HepG2 (cell line): ENCODE measurements around the gene DRAP1. TPM values are rescaled to one million over a fixed set of nuclear protein-coding genes. Genes with fewer than 3 reads are reported as not detected.

ENCODE experiments used
- HDAC2 ChIP-seq: sonication (generic); formaldehyde crosslinking; IDR thresholded peaks from 2 replicates; pipeline ENCODE4 v1.4.0; 2020; ENCODE audit warnings: missing genetic modification reagents
- MAFG ChIP-seq: sonication (generic); formaldehyde crosslinking; IDR thresholded peaks from 2 replicates; pipeline ENCODE4 v1.5.1; 2020; ENCODE audit warnings: mild to moderate bottlenecking, missing genetic modification reagents
- MTA1 ChIP-seq: sonication (generic); formaldehyde crosslinking; IDR thresholded peaks from 2 replicates; pipeline ENCODE4 v1.4.0; 2020; ENCODE audit warnings: missing genetic modification reagents, mild to moderate bottlenecking, borderline replicate concordance
- NCOA2 ChIP-seq: sonication (generic); formaldehyde crosslinking; IDR thresholded peaks from 2 replicates; pipeline ENCODE4 v1.8.0; 2022; ENCODE audit warnings: inconsistent platforms
- SOX13 ChIP-seq, 3 experiments: fragments of 450-650 bp in 1 of 3; sonication (generic) in 1 of 3; formaldehyde crosslinking in 1 of 3; IDR thresholded peaks in 2 of 3; conservative IDR thresholded peaks in 1 of 3; 2 replicates each; pipeline versions ENCODE4 v1.5.0 to v1.6.1; 2016 to 2020; ENCODE audit warnings: antibody characterized with exemption in 1 of 3, mild to moderate bottlenecking in 1 of 3, missing compliant biosample characterization in 1 of 3, missing genetic modification reagents in 1 of 3, moderate library complexity in 1 of 3
- SP140L ChIP-seq: sonication (generic); formaldehyde crosslinking; IDR thresholded peaks from 2 replicates; pipeline ENCODE4 v1.4.0; 2020; ENCODE audit warnings: missing genetic modification reagents, borderline replicate concordance
- YY1 ChIP-seq: IDR thresholded peaks from 2 replicates; pipeline ENCODE4 v1.6.1; 2011; ENCODE audit warnings: low read length, low read depth, moderate library complexity, mild to moderate bottlenecking; ENCODE audit not compliant: insufficient read depth, insufficient replicate concordance
- ZFP62 ChIP-seq: sonication (generic); formaldehyde crosslinking; IDR thresholded peaks from 2 replicates; pipeline ENCODE4 v1.4.0; 2020; ENCODE audit warnings: missing genetic modification reagents
- polyA plus RNA-seq, 8 experiments: library from polyadenylated mRNA; depleted of rRNA in 3 of 8; stranded (reverse) in 7 of 8; unstranded in 1 of 8; fragments of >200 nt; fragmentation: Illumina TruSeq in 4 of 8; extraction: Trizol in 4 of 8; gene quantifications; 2 replicates each; pipeline versions ENCODE4 v1.2.1 to v1.2.3, GENCODE V29; 2011 to 2016; ENCODE audit warnings: low read depth in 4 of 8, missing spikeins in 1 of 8, mixed read lengths in 1 of 8; ENCODE audit not compliant: insufficient read depth in 1 of 8
- total RNA-seq, 5 experiments: library from RNA; depleted of rRNA; stranded (reverse); fragments of >200 nt; fragmentation: Illumina TruSeq; extraction: Trizol; gene quantifications; 2 replicates each; pipeline ENCODE4 v1.2.3, GENCODE V29; 2016; ENCODE audit warnings: low read depth in 1 of 5
- TF ChIP-seq, protein P1 (sequence below): sonication (generic); formaldehyde crosslinking; IDR thresholded peaks from 2 replicates; pipeline ENCODE4 v1.4.0; 2020; ENCODE audit warnings: missing genetic modification reagents
- TF ChIP-seq, protein P2 (sequence below): sonication (generic); formaldehyde crosslinking; IDR thresholded peaks from 2 replicates; pipeline ENCODE4 v1.8.1; 2023; ENCODE audit warnings: mild to moderate bottlenecking, missing genetic modification reagents
- TF ChIP-seq, protein P3 (sequence below): sonication (generic); formaldehyde crosslinking; IDR thresholded peaks from 2 replicates; pipeline ENCODE4 v1.5.0; 2020; ENCODE audit warnings: mild to moderate bottlenecking, missing genetic modification reagents
- TF ChIP-seq, protein P4 (sequence below): sonication (generic); formaldehyde crosslinking; IDR thresholded peaks from 2 replicates; pipeline ENCODE4 v1.4.0; 2020; ENCODE audit warnings: mild to moderate bottlenecking, missing genetic modification reagents
- TF ChIP-seq, protein P5 (sequence below): sonication (generic); formaldehyde crosslinking; IDR thresholded peaks from 2 replicates; pipeline ENCODE4 v1.8.0; 2022; ENCODE audit warnings: mild to moderate bottlenecking, missing genetic modification reagents, moderate library complexity
- TF ChIP-seq, protein P6 (sequence below): sonication (generic); formaldehyde crosslinking; IDR thresholded peaks from 2 replicates; pipeline ENCODE4 v1.9.0; 2021; ENCODE audit warnings: missing genetic modification reagents, borderline replicate concordance

The DRAP1 gene
- total and polyA plus RNA-seq, 2 of the 13 experiments (the other 11 are each of a cell fraction or from before 2014, with no cell fraction given) = 46.8 to 52.3 TPM

DNA sequence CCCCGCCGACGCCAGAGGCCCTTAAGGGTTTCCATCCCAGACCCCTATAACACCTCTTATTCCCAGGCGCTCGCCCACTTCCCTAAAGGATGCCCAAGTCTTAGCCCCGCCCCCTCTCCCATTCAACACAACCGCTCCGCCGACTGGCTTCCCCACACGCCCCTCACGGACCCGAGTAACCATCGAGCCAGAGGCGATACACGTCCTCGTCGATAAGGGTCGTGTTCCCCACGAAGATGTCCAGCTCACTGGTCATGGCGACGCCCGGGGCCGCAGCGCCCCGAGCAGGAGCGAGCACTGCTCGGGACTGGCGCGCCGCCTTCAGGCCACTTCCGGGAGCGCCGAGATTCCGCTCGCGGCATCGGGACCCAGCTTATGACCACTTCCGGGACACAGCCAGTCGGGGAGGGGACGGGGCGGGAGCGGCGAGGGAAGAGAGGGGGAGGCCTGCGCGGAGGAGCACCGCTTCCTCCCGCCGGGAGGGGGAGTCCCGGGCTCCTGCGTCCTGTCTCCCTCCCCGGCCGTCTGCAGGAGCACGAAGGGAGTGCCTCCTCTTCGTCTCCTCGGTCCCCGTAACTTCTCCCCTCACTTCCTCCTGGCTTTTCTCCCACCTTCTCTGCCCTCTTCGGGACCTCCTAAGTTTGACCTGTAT is 30.9 kb upstream of the DRAP1 start, which contains the start of gene FIBP (continued):
- TF ChIP-seq, protein P1, sequence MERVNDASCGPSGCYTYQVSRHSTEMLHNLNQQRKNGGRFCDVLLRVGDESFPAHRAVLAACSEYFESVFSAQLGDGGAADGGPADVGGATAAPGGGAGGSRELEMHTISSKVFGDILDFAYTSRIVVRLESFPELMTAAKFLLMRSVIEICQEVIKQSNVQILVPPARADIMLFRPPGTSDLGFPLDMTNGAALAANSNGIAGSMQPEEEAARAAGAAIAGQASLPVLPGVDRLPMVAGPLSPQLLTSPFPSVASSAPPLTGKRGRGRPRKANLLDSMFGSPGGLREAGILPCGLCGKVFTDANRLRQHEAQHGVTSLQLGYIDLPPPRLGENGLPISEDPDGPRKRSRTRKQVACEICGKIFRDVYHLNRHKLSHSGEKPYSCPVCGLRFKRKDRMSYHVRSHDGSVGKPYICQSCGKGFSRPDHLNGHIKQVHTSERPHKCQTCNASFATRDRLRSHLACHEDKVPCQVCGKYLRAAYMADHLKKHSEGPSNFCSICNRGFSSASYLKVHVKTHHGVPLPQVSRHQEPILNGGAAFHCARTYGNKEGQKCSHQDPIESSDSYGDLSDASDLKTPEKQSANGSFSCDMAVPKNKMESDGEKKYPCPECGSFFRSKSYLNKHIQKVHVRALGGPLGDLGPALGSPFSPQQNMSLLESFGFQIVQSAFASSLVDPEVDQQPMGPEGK (CRISPR knock-in tag) = peak; percentile 72
- TF ChIP-seq MAFG (CRISPR knock-in tag) (no peak), NCOA2 (CRISPR knock-in tag) (0 out of 2 replicates have a peak, but pooled peaks have one; percentile 8), SOX13 (IDR thresholded peaks at IDR 0.05) (no peak; the same call in 1 of the 2 replicates), SOX13 (CRISPR knock-in tag; conservative IDR thresholded peaks at IDR 0.05 in 1 of 2, IDR thresholded peaks at IDR 0.05 in 1 of 2) (no peak; a peak in 2 of 4 replicates), SP140L (CRISPR knock-in tag) (no peak), HDAC2 (CRISPR knock-in tag) (peak; percentile 62; the same call in 1 of the 2 replicates), YY1 (peak; percentile 89), MTA1 (CRISPR knock-in tag) (no peak), ZFP62 (CRISPR knock-in tag) (0 out of 2 replicates have a peak, but pooled peaks have one; percentile 37)
- TF ChIP-seq, protein P2, sequence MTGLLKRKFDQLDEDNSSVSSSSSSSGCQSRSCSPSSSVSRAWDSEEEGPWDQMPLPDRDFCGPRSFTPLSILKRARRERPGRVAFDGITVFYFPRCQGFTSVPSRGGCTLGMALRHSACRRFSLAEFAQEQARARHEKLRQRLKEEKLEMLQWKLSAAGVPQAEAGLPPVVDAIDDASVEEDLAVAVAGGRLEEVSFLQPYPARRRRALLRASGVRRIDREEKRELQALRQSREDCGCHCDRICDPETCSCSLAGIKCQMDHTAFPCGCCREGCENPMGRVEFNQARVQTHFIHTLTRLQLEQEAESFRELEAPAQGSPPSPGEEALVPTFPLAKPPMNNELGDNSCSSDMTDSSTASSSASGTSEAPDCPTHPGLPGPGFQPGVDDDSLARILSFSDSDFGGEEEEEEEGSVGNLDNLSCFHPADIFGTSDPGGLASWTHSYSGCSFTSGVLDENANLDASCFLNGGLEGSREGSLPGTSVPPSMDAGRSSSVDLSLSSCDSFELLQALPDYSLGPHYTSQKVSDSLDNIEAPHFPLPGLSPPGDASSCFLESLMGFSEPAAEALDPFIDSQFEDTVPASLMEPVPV = peak; percentile 59; the same call in 1 of the 2 replicates
- TF ChIP-seq, protein P3, sequence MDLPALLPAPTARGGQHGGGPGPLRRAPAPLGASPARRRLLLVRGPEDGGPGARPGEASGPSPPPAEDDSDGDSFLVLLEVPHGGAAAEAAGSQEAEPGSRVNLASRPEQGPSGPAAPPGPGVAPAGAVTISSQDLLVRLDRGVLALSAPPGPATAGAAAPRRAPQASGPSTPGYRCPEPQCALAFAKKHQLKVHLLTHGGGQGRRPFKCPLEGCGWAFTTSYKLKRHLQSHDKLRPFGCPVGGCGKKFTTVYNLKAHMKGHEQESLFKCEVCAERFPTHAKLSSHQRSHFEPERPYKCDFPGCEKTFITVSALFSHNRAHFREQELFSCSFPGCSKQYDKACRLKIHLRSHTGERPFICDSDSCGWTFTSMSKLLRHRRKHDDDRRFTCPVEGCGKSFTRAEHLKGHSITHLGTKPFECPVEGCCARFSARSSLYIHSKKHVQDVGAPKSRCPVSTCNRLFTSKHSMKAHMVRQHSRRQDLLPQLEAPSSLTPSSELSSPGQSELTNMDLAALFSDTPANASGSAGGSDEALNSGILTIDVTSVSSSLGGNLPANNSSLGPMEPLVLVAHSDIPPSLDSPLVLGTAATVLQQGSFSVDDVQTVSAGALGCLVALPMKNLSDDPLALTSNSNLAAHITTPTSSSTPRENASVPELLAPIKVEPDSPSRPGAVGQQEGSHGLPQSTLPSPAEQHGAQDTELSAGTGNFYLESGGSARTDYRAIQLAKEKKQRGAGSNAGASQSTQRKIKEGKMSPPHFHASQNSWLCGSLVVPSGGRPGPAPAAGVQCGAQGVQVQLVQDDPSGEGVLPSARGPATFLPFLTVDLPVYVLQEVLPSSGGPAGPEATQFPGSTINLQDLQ (CRISPR knock-in tag) = no peak
- TF ChIP-seq, protein P4, sequence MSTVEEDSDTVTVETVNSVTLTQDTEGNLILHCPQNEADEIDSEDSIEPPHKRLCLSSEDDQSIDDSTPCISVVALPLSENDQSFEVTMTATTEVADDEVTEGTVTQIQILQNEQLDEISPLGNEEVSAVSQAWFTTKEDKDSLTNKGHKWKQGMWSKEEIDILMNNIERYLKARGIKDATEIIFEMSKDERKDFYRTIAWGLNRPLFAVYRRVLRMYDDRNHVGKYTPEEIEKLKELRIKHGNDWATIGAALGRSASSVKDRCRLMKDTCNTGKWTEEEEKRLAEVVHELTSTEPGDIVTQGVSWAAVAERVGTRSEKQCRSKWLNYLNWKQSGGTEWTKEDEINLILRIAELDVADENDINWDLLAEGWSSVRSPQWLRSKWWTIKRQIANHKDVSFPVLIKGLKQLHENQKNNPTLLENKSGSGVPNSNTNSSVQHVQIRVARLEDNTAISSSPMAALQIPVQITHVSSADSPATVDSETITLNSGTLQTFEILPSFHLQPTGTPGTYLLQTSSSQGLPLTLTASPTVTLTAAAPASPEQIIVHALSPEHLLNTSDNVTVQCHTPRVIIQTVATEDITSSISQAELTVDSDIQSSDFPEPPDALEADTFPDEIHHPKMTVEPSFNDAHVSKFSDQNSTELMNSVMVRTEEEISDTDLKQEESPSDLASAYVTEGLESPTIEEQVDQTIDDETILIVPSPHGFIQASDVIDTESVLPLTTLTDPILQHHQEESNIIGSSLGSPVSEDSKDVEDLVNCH (CRISPR knock-in tag) = no peak
- TF ChIP-seq, protein P5, sequence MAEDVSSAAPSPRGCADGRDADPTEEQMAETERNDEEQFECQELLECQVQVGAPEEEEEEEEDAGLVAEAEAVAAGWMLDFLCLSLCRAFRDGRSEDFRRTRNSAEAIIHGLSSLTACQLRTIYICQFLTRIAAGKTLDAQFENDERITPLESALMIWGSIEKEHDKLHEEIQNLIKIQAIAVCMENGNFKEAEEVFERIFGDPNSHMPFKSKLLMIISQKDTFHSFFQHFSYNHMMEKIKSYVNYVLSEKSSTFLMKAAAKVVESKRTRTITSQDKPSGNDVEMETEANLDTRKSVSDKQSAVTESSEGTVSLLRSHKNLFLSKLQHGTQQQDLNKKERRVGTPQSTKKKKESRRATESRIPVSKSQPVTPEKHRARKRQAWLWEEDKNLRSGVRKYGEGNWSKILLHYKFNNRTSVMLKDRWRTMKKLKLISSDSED = no peak
- TF ChIP-seq, protein P6, sequence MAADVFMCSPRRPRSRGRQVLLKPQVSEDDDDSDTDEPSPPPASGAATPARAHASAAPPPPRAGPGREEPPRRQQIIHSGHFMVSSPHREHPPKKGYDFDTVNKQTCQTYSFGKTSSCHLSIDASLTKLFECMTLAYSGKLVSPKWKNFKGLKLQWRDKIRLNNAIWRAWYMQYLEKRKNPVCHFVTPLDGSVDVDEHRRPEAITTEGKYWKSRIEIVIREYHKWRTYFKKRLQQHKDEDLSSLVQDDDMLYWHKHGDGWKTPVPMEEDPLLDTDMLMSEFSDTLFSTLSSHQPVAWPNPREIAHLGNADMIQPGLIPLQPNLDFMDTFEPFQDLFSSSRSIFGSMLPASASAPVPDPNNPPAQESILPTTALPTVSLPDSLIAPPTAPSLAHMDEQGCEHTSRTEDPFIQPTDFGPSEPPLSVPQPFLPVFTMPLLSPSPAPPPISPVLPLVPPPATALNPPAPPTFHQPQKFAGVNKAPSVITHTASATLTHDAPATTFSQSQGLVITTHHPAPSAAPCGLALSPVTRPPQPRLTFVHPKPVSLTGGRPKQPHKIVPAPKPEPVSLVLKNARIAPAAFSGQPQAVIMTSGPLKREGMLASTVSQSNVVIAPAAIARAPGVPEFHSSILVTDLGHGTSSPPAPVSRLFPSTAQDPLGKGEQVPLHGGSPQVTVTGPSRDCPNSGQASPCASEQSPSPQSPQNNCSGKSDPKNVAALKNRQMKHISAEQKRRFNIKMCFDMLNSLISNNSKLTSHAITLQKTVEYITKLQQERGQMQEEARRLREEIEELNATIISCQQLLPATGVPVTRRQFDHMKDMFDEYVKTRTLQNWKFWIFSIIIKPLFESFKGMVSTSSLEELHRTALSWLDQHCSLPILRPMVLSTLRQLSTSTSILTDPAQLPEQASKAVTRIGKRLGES = no peak
